Stimulated activated CD8-positive, alpha-beta memory T cell treated with anti-CD3 and anti-CD28 coated beads, Interleukin-12 subunit alpha, Interleukin-12 subunit beta, amount 100 ng/mL, for 4 hours (primary cell): ENCODE results near the gene GPT2.
A peak's percentile ranks its signal among the peaks of the same experiment; 100 is the strongest.
"Not testable (repeated sequence)": the region's sequence is repeated elsewhere in the genome, so short reads cannot be mapped to it uniquely, and the experiment has no call there.

Experiments used
- DNase-seq: peaks from one replicate; pipeline ENCODE4 v3.0.0-alpha.2; 2020; ENCODE audit warnings: low read depth

GPT2 gene

DNA sequence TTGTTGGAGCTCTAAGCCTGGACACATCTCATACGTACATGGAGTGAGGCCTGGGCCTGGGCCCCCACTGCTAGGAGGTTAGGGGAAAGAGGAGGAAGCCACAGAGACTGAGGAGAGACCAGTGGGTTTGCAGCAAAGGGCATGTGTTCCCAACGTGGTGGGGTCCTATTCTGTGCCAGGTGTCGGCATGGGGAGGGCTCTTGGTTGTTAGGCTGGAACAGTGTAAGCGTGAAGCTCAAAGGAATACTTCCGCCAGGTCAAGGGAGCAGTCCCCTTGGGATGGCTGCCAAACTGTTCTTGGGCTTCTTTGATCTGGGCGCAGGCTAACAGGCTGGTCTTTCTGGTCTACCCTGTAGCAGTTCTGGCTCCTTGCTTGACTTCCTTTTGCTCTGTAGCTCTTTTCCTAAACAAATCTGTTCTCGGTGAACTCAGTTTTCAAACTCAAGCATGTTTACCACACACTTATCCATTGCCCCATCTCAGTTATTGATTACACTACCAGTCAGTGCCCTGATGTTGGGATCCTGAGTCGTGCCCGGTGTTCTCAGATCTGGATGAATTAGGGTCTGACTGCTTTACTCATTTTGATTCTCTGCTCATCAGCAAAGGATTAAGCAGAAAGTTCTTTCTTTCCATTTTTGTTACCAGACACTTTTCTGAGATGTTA is 36.4 kb downstream of the GPT2 start:
- no peak for DNase-seq

GRCh38 chr16:46922239-46922638 is 38.1 kb downstream of the GPT2 start:
- DNase-seq: no peak

GRCh38 chr16:46923513-46924295 is 39.5 kb downstream of the GPT2 start:
- no peak for DNase-seq

DNA sequence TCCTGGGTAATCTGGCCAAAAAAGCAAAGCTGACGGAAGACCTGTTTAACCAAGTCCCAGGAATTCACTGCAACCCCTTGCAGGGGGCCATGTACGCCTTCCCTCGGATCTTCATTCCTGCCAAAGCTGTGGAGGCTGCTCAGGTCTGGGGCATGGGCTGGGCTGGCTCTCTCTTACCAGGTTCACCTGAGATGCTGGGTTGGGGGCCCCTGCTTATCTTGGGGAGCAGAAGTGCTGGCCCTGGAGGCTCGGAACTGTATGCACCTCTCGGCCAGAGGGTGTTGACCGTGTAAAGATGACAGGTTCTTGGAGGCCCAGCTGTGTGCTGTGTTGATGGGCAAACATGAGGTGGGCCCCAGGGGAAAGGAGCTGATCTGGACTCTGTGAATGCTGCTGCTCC is 40.2 kb downstream of the GPT2 start:
- DNase-seq: no peak

DNA sequence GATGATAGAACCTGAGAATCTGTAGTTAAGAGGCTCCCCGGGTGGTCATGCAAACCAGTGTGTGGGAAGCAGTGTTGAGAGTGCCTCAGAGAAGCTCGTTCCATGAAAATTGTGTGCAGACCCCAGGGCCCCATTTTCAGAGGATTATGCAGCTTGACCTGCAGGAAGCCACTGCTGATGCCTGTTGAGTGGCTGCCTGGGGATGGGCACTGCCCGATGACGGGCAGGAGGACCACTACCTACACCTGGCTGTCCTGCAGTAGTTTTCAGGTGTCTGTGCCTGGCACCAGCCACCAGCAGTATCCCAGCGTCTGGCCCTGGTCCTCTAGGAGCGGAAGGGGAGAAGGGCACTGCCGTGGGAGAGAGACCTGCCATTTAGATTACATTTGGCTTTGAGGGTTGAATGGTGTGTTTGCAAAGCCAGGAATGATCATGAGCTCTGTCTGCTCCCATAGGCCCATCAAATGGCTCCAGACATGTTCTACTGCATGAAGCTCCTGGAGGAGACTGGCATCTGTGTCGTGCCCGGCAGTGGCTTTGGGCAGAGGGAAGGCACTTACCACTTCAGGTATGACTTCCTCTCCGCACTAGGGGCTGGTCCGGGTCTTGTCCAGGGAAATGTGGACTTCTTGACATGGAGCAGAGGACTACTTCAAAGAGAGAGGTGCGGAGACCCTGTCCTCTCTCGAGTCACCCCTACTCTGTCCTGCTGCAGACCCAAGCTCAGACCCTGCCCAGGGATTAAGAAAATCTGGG is 42.5 kb downstream of the GPT2 start:
- DNase-seq: no peak

GRCh38 chr16:46927273-46927672 is 43.1 kb downstream of the GPT2 start:
- no peak for DNase-seq

- no peak for DNase-seq
Observed at GRCh38 chr16:46928811-46929210, 44.6 kb downstream of the GPT2 start.

DNA sequence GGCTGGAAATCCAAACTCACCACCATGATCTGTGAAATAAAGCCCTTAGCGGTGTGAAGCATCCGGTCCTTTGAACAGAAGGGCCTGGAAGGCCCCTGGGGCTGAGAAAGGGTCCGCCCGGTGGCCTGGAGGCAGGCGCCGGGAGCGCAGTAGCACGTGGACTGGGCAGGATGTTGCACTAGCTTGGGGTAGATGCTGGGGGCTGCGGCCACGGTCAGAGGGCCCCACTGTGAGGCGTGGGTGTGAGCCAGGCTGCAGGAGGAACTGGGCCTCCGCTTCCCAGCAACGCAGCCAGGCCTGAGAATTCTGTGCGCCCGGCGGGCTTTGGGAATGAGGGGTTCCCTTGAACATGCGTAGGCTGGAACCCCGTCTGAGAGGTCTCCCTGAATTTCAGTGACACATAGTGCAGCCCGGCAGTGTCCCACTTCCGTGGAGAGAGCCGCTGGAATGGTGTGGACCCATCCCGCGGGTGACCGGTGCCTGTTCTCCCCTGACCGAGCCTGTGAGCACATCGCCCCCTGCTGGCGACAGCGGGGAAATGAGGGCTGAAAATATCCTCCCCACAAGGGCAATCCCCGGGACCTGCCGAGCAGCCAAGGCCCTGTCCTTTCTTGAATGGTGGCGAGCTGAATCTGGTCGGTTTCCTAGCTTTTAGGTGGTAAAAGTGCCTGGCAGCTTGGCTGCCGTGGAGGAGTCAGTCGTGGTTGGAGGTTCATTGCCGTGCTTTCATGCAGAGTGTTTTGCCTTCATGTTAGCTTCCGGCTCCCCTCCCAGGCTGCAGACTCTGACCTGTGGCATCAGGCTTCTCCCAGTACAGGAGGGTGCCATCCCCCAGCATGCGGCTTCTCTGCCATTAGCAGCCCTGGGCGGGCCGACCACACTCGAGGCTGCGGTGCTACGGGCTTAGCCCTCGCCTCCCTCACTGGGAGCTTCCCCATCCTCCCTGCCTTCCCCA is 45.5 kb downstream of the GPT2 start:
- DNase-seq: peak; percentile 19

GRCh38 chr16:46930861-46931260 is 46.7 kb downstream of the GPT2 start:
- no peak for DNase-seq

- DNase-seq: no peak
Observed at GRCh38 chr16:46932802-46933201, 48.6 kb downstream of the GPT2 start.

GRCh38 chr16:46937536-46937935 is 53.4 kb downstream of the GPT2 start:
- DNase-seq: no peak

- DNase-seq: not testable (repeated sequence)
Observed at GRCh38 chr16:46944713-46945112, 60.6 kb downstream of the GPT2 start.

- no peak for DNase-seq
Observed at GRCh38 chr16:46947900-46948547, 63.9 kb downstream of the GPT2 start.

DNA sequence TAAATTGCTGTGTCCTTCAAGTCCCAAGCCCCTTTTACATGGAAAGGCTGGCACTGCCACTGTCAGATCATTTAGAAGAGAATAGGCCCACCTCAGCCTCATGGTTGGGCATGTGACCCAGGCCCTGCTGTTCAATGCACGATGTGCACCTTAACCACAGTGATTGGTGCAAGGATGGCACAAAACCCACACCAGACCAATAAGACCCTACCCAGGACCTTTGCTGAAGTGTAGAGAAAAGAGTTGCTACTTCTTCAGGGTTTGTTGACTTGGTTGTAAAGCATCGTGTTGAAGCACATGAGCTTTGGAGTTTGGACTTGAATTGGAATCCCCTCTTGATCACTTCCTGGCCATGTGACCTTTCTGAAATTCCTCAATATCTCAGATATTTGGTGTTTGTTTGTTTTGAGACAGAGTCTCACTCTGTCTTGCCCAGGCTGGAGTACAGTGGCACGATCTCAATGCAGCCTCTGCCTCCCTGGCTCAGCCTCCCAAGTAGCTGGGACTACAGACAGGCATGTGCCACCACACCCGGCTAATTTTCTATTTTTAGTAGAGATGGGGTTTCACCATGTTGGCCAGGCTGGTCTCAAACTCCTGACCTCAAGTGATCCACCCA is 64.5 kb downstream of the GPT2 start:
- no peak for DNase-seq

GRCh38 chr16:46949241-46949892 is 65.2 kb downstream of the GPT2 start:
- DNase-seq: no peak

- DNase-seq: no peak
Observed at GRCh38 chr16:46950009-46950408, 65.8 kb downstream of the GPT2 start.

DNA sequence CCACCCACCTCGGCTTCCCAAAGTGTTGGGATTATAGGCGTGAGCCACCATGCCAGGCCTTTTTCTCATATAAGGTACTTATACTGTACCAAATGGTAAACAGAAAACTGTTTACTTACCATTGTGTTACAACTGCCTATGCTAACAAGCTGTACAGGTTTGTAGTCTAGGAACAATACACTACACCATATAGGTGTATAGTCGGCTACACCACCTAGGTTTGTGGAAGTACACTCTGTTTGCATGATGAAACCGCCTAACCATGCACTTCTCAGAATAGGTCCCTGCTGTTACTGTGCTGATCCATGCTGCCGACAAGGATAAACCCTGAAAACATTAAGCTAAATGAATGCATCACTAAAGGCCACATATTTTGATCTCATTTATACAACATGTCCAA is 70.4 kb downstream of the GPT2 start:
- DNase-seq: no peak

DNA sequence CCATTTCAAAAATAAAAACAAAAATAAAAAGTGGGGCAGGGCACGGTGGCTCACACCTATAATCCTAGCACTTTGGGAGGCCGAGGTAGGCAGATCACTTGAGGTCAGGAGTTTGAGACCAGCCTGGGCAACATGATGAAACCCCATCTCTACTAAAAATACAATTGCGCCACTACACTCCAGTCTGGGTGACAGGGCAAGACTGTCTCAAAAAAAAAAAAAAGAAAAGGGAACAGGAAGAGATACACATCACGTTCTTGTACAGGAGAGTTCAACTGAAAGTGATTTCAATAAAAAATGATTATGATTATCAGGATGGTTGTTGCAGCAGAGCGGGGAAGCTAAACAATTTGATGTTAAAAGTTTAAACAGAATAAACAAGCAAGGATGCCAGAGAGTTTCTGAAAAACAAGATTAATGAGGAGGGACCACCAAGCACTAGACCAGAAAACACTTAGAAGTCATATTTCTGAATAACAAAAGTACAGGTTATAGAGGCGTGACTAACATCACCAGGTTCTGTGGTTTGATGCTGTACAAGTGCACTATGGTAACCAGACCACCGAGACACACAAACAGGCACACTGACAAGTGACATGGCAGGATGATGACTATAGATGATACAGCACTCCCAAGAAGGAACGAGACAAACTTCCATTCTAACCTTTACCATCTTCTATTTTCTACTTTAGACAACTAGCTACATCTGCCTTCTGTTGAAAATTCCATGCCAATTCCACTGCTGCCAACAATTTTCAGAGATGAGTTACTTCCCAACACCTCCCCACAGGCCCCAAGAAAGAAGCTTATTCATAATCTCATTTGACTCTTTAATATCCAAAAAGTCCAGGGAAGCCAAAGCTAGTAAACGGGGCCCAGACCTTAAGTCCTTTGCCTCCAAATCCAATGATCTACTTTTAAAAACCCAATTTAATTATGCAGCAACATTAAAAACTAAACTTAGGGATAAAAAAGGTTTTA is 77.5 kb downstream of the GPT2 start:
- no peak for DNase-seq

DNA sequence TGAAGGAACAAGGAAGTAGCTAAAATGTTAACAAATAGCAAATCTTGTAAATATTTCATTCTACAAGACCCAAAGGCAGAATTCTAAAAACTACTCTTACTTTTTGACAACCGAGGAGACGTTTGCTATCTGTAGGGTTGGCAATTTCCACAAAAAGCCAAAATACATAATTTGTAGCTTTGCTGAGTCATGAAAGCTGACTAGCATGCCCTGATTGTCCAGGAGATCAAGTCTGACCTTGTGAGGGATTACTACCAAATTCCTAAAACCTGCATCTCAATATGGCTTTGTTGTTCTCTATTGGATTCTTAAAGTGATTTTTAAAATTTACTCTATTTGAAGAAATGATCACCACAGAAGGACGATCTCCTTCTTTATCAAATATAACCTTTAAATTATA is 78.5 kb downstream of the GPT2 start:
- no peak for DNase-seq
